Measurements from ENCODE around the gene SAXO1. TPM values are rescaled to one million over a fixed set of nuclear protein-coding genes. Genes with fewer than 3 reads are reported as not detected.
A peak's percentile ranks its signal among the peaks of the same experiment; 100 is the strongest.
"Not testable (repeated sequence)": the region's sequence is repeated elsewhere in the genome, so short reads cannot be mapped to it uniquely, and the experiment has no call there.

Gene SAXO1
- total RNA-seq, 2 experiments from 2014 or later: 0.10 TPM; not detected in 1

GRCh38 chr9:19028835-19029451 lies 4.1 kb downstream of the SAXO1 start:
- Mint-ChIP-seq H3K9me3 (ENCODE audit: insufficient read depth) (no peaks in the 10 kb centered on the region), H3K27me3 (ENCODE audit: low read depth) (peaks cover 3% of the 10 kb centered on the region), H3K36me3 (ENCODE audit: low read depth) (no peaks in the 10 kb centered on the region), H3K4me1 (ENCODE audit: low read depth) (peaks cover 5% of the 10 kb centered on the region), H3K27ac (no peak overlapping the region), H3K4me3 (no peak overlapping the region)
- ATAC-seq (no peak), DNase-seq (peak; percentile 53)
- ChIA-PET POLR2A (no interaction called here), CTCF (interaction anchor here (0.6 to 4.3 kb wide), 14 partner anchors 14 to 1218 kb away, joined by 3 to 36 read pairs (median 3); partner anchors contain the start of gene RRAGA)

GRCh38 chr9:19027825-19028224 lies 5.2 kb downstream of the SAXO1 start:
- no peaks in the 10 kb centered on the region for H3K9me3 Mint-ChIP-seq (ENCODE audit: insufficient read depth)
- DNase-seq (no peak), ATAC-seq (no peak)
- POLR2A ChIA-PET: no interaction called here
- no peak overlapping the region for H3K4me3 Mint-ChIP-seq
- H3K4me1 Mint-ChIP-seq (ENCODE audit: low read depth): peaks cover 5% of the 10 kb centered on the region
- H3K36me3 Mint-ChIP-seq (ENCODE audit: low read depth): no peaks in the 10 kb centered on the region
- CTCF ChIA-PET: interaction anchor here (0.6 to 4.3 kb wide), 13 partner anchors 13 to 1217 kb away, joined by 3 to 36 read pairs (median 4); partner anchors contain the start of gene RRAGA
- peaks cover 3% of the 10 kb centered on the region for H3K27me3 Mint-ChIP-seq (ENCODE audit: low read depth)
- H3K27ac Mint-ChIP-seq: no peak overlapping the region

GRCh38 chr9:19026375-19026774 lies 6.6 kb downstream of the SAXO1 start:
- POLR2A ChIA-PET: no interaction called here
- no peak overlapping the region for H3K27ac Mint-ChIP-seq
- no peak for ATAC-seq

GRCh38 chr9:19023078-19023477 lies 9.9 kb downstream of the SAXO1 start:
- no peak overlapping the region for H3K27ac Mint-ChIP-seq
- H3K9me3 Mint-ChIP-seq (ENCODE audit: insufficient read depth): no peaks in the 10 kb centered on the region
- no peak for ATAC-seq
- H3K27me3 Mint-ChIP-seq (ENCODE audit: low read depth): peaks cover 10% of the 10 kb centered on the region
- CTCF ChIA-PET: interaction anchor here (1.0 kb wide), 1 partner anchor 442 kb away, joined by 3 read pairs; no protein-coding TSS in a partner anchor
- no peaks in the 10 kb centered on the region for H3K36me3 Mint-ChIP-seq (ENCODE audit: low read depth)
- DNase-seq: no peak
- peaks cover 10% of the 10 kb centered on the region for H3K4me1 Mint-ChIP-seq (ENCODE audit: low read depth)
- no peak overlapping the region for H3K4me3 Mint-ChIP-seq
- POLR2A ChIA-PET: no interaction called here

More at GRCh38 chr9:19026375-19026774, 6.6 kb downstream of the SAXO1 start:
- no peak for DNase-seq
- Mint-ChIP-seq H3K4me1 (ENCODE audit: low read depth) (peaks cover 5% of the 10 kb centered on the region), H3K4me3 (no peak overlapping the region), H3K27me3 (ENCODE audit: low read depth) (peaks cover 8% of the 10 kb centered on the region), H3K36me3 (ENCODE audit: low read depth) (no peaks in the 10 kb centered on the region), H3K9me3 (ENCODE audit: insufficient read depth) (no peaks in the 10 kb centered on the region)
- CTCF ChIA-PET: interaction anchor here (0.5 to 4.3 kb wide), 4 partner anchors 13 to 771 kb away, joined by 3 to 36 read pairs (median 4); partner anchors contain the start of gene RRAGA

DNA sequence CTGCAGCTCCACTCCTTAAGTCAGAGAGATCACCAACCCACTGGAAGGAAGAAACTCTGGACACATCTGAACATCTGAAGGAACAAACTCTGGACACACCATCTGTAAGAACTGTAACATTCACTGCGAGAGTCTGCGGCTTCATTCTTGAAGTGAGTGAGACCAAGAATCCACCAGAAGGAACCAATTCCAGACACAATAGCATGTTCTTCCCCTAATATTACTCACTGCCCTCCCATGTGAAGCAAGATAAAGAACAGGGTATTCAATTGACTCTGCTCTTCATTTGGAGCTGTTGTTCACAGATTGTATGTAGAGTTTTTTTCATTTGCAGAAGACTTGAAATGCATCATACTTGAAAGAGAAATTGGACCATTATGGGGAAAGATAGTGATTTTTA lies 10.8 kb downstream of the SAXO1 start:
- CTCF ChIA-PET: interaction anchor here (1.0 kb wide), 1 partner anchor 443 kb away, joined by 3 read pairs; no protein-coding TSS in a partner anchor
- POLR2A ChIA-PET: no interaction called here
- no peak for ATAC-seq

DNA sequence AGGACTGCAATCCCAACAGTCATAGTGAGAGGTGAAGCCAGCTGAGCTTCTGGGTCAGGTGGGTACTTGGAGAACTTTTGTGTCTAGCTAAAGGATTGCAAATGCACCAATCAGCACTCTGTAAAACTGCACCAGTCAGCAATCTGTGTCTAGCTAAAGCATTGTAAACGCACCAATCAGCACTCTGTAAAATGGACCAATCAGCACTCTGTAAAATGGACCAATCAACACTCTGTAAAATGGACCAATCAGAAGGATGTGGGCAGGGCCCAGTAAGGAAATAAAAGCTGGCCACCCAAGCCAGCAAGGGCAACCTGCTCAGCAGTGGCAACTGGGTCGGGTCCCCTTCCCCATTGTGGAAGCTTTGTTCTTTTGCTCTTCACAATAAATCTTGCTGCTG lies 11.4 kb downstream of the SAXO1 start:
- H3K4me1 Mint-ChIP-seq (ENCODE audit: low read depth); ATAC-seq; H3K27ac Mint-ChIP-seq; H3K4me3 Mint-ChIP-seq; POLR2A ChIA-PET; CTCF ChIA-PET; DNase-seq; H3K9me3 Mint-ChIP-seq (ENCODE audit: insufficient read depth); H3K36me3 Mint-ChIP-seq (ENCODE audit: low read depth): not testable (repeated sequence)
- peaks cover 10% of the 10 kb centered on the region for H3K27me3 Mint-ChIP-seq (ENCODE audit: low read depth)

More for the DNA sequence above, 10.8 kb downstream of the SAXO1 start:
- no peak overlapping the region for H3K27ac Mint-ChIP-seq
- no peak overlapping the region for H3K4me3 Mint-ChIP-seq
- H3K9me3 Mint-ChIP-seq (ENCODE audit: insufficient read depth): no peaks in the 10 kb centered on the region
- no peak for DNase-seq
- no peaks in the 10 kb centered on the region for H3K36me3 Mint-ChIP-seq (ENCODE audit: low read depth)
- peaks cover 10% of the 10 kb centered on the region for H3K4me1 Mint-ChIP-seq (ENCODE audit: low read depth)
- H3K27me3 Mint-ChIP-seq (ENCODE audit: low read depth): peaks cover 10% of the 10 kb centered on the region

GRCh38 chr9:19020886-19021455 lies 12.0 kb downstream of the SAXO1 start:
- H3K36me3 Mint-ChIP-seq (ENCODE audit: low read depth): no peaks in the 10 kb centered on the region
- no peaks in the 10 kb centered on the region for H3K9me3 Mint-ChIP-seq (ENCODE audit: insufficient read depth)
- no peak for DNase-seq
- POLR2A ChIA-PET: no interaction called here
- CTCF ChIA-PET: no interaction called here
- H3K4me3 Mint-ChIP-seq: no peak overlapping the region
- H3K27ac Mint-ChIP-seq: no peak overlapping the region
- peaks cover 10% of the 10 kb centered on the region for H3K27me3 Mint-ChIP-seq (ENCODE audit: low read depth)
- peaks cover 5% of the 10 kb centered on the region for H3K4me1 Mint-ChIP-seq (ENCODE audit: low read depth)
- no peak for ATAC-seq

DNA sequence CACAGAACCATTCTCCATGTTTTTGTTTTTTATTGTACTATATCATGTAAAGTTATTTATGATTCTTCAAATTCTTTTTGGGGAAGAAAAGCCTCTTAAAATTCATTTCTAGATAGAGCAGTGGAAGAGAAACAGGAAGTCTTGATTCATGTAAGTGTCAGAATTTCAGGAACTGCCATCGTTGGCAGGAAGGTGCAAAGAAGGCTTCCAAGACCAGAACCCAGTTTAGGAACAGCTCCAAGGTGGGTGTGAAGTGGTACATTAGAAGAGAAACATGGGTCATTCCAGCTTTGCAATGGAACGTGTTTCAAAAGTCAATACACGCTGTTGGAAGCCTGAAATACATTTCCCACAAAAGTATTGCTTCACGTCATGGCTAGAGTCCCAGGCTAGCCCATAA lies 14.8 kb downstream of the SAXO1 start:
- H3K27ac Mint-ChIP-seq: no peak overlapping the region
- no peaks in the 10 kb centered on the region for H3K9me3 Mint-ChIP-seq (ENCODE audit: insufficient read depth)
- POLR2A ChIA-PET: no interaction called here
- no peak overlapping the region for H3K4me3 Mint-ChIP-seq
- peaks cover 5% of the 10 kb centered on the region for H3K4me1 Mint-ChIP-seq (ENCODE audit: low read depth)
- H3K36me3 Mint-ChIP-seq (ENCODE audit: low read depth): no peaks in the 10 kb centered on the region
- no peak for ATAC-seq
- no peak for DNase-seq
- H3K27me3 Mint-ChIP-seq (ENCODE audit: low read depth): peaks cover 8% of the 10 kb centered on the region
- CTCF ChIA-PET: interaction anchor here (1.2 kb wide), 1 partner anchor 763 kb away, joined by 4 read pairs; no protein-coding TSS in a partner anchor

- Mint-ChIP-seq H3K4me3 (no peak overlapping the region), H3K36me3 (ENCODE audit: low read depth) (no peaks in the 10 kb centered on the region), H3K4me1 (ENCODE audit: low read depth) (no peaks in the 10 kb centered on the region), H3K27ac (no peak overlapping the region), H3K9me3 (ENCODE audit: insufficient read depth) (no peaks in the 10 kb centered on the region), H3K27me3 (ENCODE audit: low read depth) (peaks cover 5% of the 10 kb centered on the region)
- ATAC-seq: no peak
- ChIA-PET POLR2A (no interaction called here), CTCF (interaction anchor here (1.1 kb wide), 1 partner anchor 455 kb away, joined by 3 read pairs; no protein-coding TSS in a partner anchor)
- no peak for DNase-seq
Measured at GRCh38 chr9:19009391-19009965, 23.5 kb downstream of the SAXO1 start.

GRCh38 chr9:19000133-19000532 lies 32.9 kb downstream of the SAXO1 start:
- ChIA-PET CTCF (no interaction called here), POLR2A (no interaction called here)
- Mint-ChIP-seq H3K27ac (no peak overlapping the region), H3K27me3 (ENCODE audit: low read depth) (no peaks in the 10 kb centered on the region), H3K9me3 (ENCODE audit: insufficient read depth) (no peaks in the 10 kb centered on the region), H3K4me1 (ENCODE audit: low read depth) (no peaks in the 10 kb centered on the region), H3K4me3 (no peak overlapping the region), H3K36me3 (ENCODE audit: low read depth) (no peaks in the 10 kb centered on the region)
- no peak for DNase-seq
- ATAC-seq: no peak

DNA sequence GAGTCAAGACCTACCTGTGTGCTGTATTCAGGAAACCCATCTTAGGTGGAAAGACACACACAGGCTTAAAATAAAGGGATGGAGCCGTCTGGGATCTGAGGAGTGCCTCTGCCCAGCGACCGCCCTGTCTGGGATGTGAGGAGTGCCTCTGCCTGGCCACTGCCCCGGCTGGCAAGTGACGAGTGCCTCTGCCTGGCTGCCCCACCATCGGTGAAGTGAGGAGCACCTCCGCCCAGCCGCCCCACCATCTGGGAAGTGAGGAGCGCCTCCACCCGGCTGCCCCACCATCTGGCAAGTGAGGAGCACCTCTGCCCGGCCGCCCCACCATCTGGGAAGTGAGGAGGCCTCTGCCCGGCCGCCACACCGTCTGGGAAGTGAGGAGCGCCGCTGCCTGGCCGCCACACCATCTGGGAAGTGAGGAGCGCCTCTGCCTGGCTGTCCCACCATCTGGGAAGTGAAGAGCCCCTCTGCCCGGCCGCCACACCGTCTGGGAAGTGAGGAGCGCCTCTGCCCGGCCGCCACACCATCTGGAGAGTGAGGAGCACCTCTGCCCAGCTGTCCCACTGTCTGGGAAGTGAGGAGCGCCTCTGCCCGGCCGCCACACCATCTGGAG lies 33.7 kb downstream of the SAXO1 start:
- no peak for ATAC-seq
- Mint-ChIP-seq H3K27me3 (ENCODE audit: low read depth) (no peaks in the 10 kb centered on the region), H3K36me3 (ENCODE audit: low read depth) (no peaks in the 10 kb centered on the region), H3K4me1 (ENCODE audit: low read depth) (no peaks in the 10 kb centered on the region), H3K4me3 (no peak overlapping the region), H3K9me3 (ENCODE audit: insufficient read depth) (no peaks in the 10 kb centered on the region), H3K27ac (no peak overlapping the region)
- DNase-seq: no peak
- CTCF ChIA-PET: no interaction called here
- POLR2A ChIA-PET: no interaction called here

GRCh38 chr9:18997151-18997550 lies 35.9 kb downstream of the SAXO1 start:
- Mint-ChIP-seq H3K36me3 (ENCODE audit: low read depth) (no peaks in the 10 kb centered on the region), H3K27me3 (ENCODE audit: low read depth) (no peaks in the 10 kb centered on the region), H3K4me3 (no peak overlapping the region), H3K4me1 (ENCODE audit: low read depth) (no peaks in the 10 kb centered on the region), H3K9me3 (ENCODE audit: insufficient read depth) (no peaks in the 10 kb centered on the region), H3K27ac (no peak overlapping the region)
- CTCF ChIA-PET: no interaction called here
- POLR2A ChIA-PET: interaction anchor here (1.6 kb wide), 1 partner anchor 13 kb away, joined by 3 read pairs; no protein-coding TSS in a partner anchor
- ATAC-seq (no peak), DNase-seq (no peak)

Data from activated CD8-positive, alpha-beta T cell treated with anti-CD3 and anti-CD28 coated beads, Interleukin-2, amount 10 ng/mL, durations not matched to agents 7 days and 5 days (primary cell).